ENCODE results near the gene SMAD4. TPM values are rescaled to one million over a fixed set of nuclear protein-coding genes. Genes with fewer than 3 reads are reported as not detected.

Gene SMAD4
- total and polyA plus RNA-seq, 2 of the 8 experiments (the other 6 are each of a cell fraction or from before 2014, with no cell fraction given) = 86.5 to 139 TPM

- Histone ChIP-seq H3K4me3 (ENCODE audit: extremely low read depth in 1 of 4, insufficient read depth in 2 of 4, low read depth in 3 of 4, low read length in 4 of 4) (no peak overlapping the region), H4K8ac (ENCODE audit: extremely low read depth, insufficient read depth, low read length) (no peak overlapping the region), H4K20me1 (replicated peaks in 1 of 2; ENCODE audit: control insufficient read depth in 1 of 2, insufficient read depth in 2 of 2, low read length in 2 of 2) (no peaks in the 10 kb centered on the region), H3K79me1 (ENCODE audit: low read depth, low read length) (no peaks in the 10 kb centered on the region), H3K56ac (replicated peaks; ENCODE audit: insufficient read length, low read depth, low read length) (no peak overlapping the region), H3K4ac (replicated peaks; ENCODE audit: insufficient read length, low read depth, low read length) (no peak overlapping the region), H3K14ac (ENCODE audit: insufficient read length) (no peak overlapping the region), H2BK20ac (ENCODE audit: low read length) (no peak overlapping the region), H3K4me1 (replicated peaks in 1 of 4; ENCODE audit: control insufficient read depth in 3 of 4, insufficient read depth in 4 of 4, low read length in 3 of 4) (peaks cover 0 to 7% (median 0%) of the 10 kb centered on the region in 4 experiments; a peak in 1 of 7 replicates), H2AFZ (ENCODE audit: low read length) (no peak overlapping the region), H3K23ac (ENCODE audit: insufficient read length) (no peak overlapping the region), H3K27me3 (replicated peaks in 1 of 4; ENCODE audit: control insufficient read depth in 3 of 4, extremely low read depth in 1 of 4, insufficient read depth in 3 of 4, low read length in 3 of 4) (no peaks in the 10 kb centered on the region), H4K5ac (ENCODE audit: insufficient read length, low read depth, low read length) (no peak overlapping the region), H3K27ac (ENCODE audit: low read depth, low read length) (no peak overlapping the region), H3K23me2 (ENCODE audit: low read depth, low read length) (no peaks in the 10 kb centered on the region; the same call in 1 of the 2 replicates), H3K9ac (replicated peaks in 1 of 4; ENCODE audit: extremely low read depth in 1 of 4, low read depth in 3 of 4, low read length in 3 of 4) (no peak overlapping the region), H3K4me2 (ENCODE audit: insufficient read depth in 1 of 2, low read depth in 2 of 2, low read length in 2 of 2) (no peak overlapping the region), H2AK5ac (ENCODE audit: low read depth, low read length) (no peak overlapping the region), H4K91ac (replicated peaks; ENCODE audit: insufficient read length, low read length) (no peak overlapping the region), H3K9me3 (ENCODE audit: insufficient read depth in 2 of 2, low read depth in 1 of 2, low read length in 1 of 2) (no peaks in the 10 kb centered on the region), H3K79me2 (ENCODE audit: control insufficient read depth in 1 of 2, insufficient read depth in 2 of 2, low read length in 2 of 2) (no peaks in the 10 kb centered on the region), H3K36me3 (ENCODE audit: control insufficient read depth in 2 of 4, insufficient read depth in 4 of 4, low read length in 3 of 4) (no peaks in the 10 kb centered on the region), H2BK12ac (ENCODE audit: low read depth, low read length) (no peak overlapping the region), H3K18ac (ENCODE audit: extremely low read depth, low read length) (no peak overlapping the region), H2BK120ac (replicated peaks; ENCODE audit: low read depth, low read length) (no peak overlapping the region), H2BK5ac (ENCODE audit: low read depth, low read length) (no peak overlapping the region), H2BK15ac (ENCODE audit: low read length) (no peak overlapping the region)
- ChIA-PET CTCF (ENCODE audit: partially characterized antibody) (interaction anchor here (0.7 to 1.7 kb wide), 3 partner anchors 22 to 30 kb away, joined by 3 to 4 read pairs (median 3); partner anchors contain the start of gene SMAD4), POLR2A (ENCODE audit: partially characterized antibody) (interaction anchor here (1.0 to 1.5 kb wide), 3 partner anchors 10 to 23 kb away, joined by 3 to 4 read pairs (median 3); partner anchors contain the start of gene SMAD4)
- no peak for DNase-seq (ENCODE audit: low read depth in 1 of 2, low spot score in 2 of 2)
- no peak for FAIRE-seq
- WGBS, 2 experiments (ENCODE audit: extremely low coverage in 1 of 2, insufficient coverage in 1 of 2, insufficient read length in 1 of 2, insufficient replicate concordance in 2 of 2, low coverage in 1 of 2, low lambda C conversion rate in 2 of 2, missing lambda C conversion rate in 1 of 2) = 76% methylated on average over 12 of the region's 13 CpGs; no CpG with 5 or more reads in 1 of the 2 experiments
- TF ChIP-seq CEBPB (IDR thresholded peaks at IDR 0.05; ENCODE audit: low read depth, low read length) (no peak), RAD21 (IDR thresholded peaks at IDR 0.05 in 1 of 2, conservative IDR thresholded peaks at IDR 0.05 in 1 of 2; ENCODE audit: low read depth in 2 of 2, low read length in 2 of 2) (peak in 1 of 2 experiments; percentile 10; a peak in 1 of 4 replicates), MAFK (IDR thresholded peaks at IDR 0.05; ENCODE audit: low read depth, low read length) (no peak)
Observed at GRCh38 chr18:51006948-51007789, 22.8 kb upstream of the SMAD4 start.

Data from H1 (cell line).